Measurements from ENCODE around the gene MAFG.

- TF ChIP-seq, protein P1, sequence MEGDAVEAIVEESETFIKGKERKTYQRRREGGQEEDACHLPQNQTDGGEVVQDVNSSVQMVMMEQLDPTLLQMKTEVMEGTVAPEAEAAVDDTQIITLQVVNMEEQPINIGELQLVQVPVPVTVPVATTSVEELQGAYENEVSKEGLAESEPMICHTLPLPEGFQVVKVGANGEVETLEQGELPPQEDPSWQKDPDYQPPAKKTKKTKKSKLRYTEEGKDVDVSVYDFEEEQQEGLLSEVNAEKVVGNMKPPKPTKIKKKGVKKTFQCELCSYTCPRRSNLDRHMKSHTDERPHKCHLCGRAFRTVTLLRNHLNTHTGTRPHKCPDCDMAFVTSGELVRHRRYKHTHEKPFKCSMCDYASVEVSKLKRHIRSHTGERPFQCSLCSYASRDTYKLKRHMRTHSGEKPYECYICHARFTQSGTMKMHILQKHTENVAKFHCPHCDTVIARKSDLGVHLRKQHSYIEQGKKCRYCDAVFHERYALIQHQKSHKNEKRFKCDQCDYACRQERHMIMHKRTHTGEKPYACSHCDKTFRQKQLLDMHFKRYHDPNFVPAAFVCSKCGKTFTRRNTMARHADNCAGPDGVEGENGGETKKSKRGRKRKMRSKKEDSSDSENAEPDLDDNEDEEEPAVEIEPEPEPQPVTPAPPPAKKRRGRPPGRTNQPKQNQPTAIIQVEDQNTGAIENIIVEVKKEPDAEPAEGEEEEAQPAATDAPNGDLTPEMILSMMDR (IDR thresholded peaks at IDR 0.05): no peak
- no peak for TF ChIP-seq EZH2phosphoT487 (IDR thresholded peaks at IDR 0.05)
These were observed 22.1 kb downstream of the MAFG start for GRCh38 chr17:81905424-81905875.
